ENCODE results near the gene HELZ.

The HELZ gene

GRCh38 chr17:67162771-67163170 is 82.2 kb downstream of the HELZ start:
- Histone ChIP-seq H4K8ac (ENCODE audit: low read length) (no peak overlapping the region), H2BK5ac (ENCODE audit: low read depth, low read length, poor library complexity, severe bottlenecking) (no peak overlapping the region), H3K27ac (ENCODE audit: low read length, poor library complexity, severe bottlenecking) (no peak overlapping the region), H4K91ac (ENCODE audit: low read length) (no peak overlapping the region), H3K18ac (ENCODE audit: low read depth in 1 of 2, low read length in 2 of 2) (no peak overlapping the region), H3K9me3 (ENCODE audit: control insufficient read depth, low read length) (no peaks in the 10 kb centered on the region), H3K36me3 (ENCODE audit: control insufficient read depth in 1 of 2, insufficient read depth in 2 of 2, low read depth in 1 of 2, low read length in 2 of 2) (peaks cover 6 to 71% of the 10 kb centered on the region in 2 experiments), H3K4me2 (ENCODE audit: low read length, poor library complexity, severe bottlenecking) (no peak overlapping the region), H3K23ac (ENCODE audit: low read length in 2 of 2) (no peak overlapping the region), H2AK5ac (ENCODE audit: low read length, severe bottlenecking) (no peak overlapping the region), H3K4me1 (ENCODE audit: control insufficient read depth, insufficient read depth, low read depth, low read length) (no peaks in the 10 kb centered on the region), H2BK15ac (ENCODE audit: low read depth, poor library complexity, severe bottlenecking) (no peak overlapping the region), H3K4me3 (ENCODE audit: insufficient read depth in 1 of 2, low read depth in 1 of 2, low read length in 2 of 2) (no peak overlapping the region), H3K4ac (ENCODE audit: low read depth in 1 of 2, low read length in 2 of 2) (no peak overlapping the region), H3K27me3 (ENCODE audit: control insufficient read depth in 1 of 2, insufficient read depth in 1 of 2, low read length in 2 of 2) (no peaks in the 10 kb centered on the region), H2BK120ac (ENCODE audit: low read depth, low read length) (no peak overlapping the region), H3K9ac (ENCODE audit: low read length) (no peak overlapping the region), H3K79me1 (replicated peaks; ENCODE audit: low read length, poor library complexity, severe bottlenecking) (peaks cover 15% of the 10 kb centered on the region), H2AFZ (ENCODE audit: low read depth, low read length) (no peak overlapping the region), H2BK12ac (ENCODE audit: low read length in 2 of 2) (no peak overlapping the region), H3K14ac (ENCODE audit: low read length in 2 of 2) (no peak overlapping the region)
- no peak for DNase-seq

GRCh38 chr17:67161573-67161972 is 83.4 kb downstream of the HELZ start:
- Histone ChIP-seq H2BK5ac (ENCODE audit: low read depth, low read length, poor library complexity, severe bottlenecking) (no peak overlapping the region), H3K18ac (ENCODE audit: low read depth in 1 of 2, low read length in 2 of 2) (no peak overlapping the region), H3K9me3 (ENCODE audit: control insufficient read depth, low read length) (no peaks in the 10 kb centered on the region), H3K4ac (ENCODE audit: low read depth in 1 of 2, low read length in 2 of 2) (no peak overlapping the region), H3K9ac (ENCODE audit: low read length) (no peak overlapping the region), H4K91ac (ENCODE audit: low read length) (no peak overlapping the region), H3K27ac (ENCODE audit: low read length, poor library complexity, severe bottlenecking) (no peak overlapping the region), H3K36me3 (ENCODE audit: control insufficient read depth in 1 of 2, insufficient read depth in 2 of 2, low read depth in 1 of 2, low read length in 2 of 2) (peaks cover 6 to 61% of the 10 kb centered on the region in 2 experiments), H3K4me3 (ENCODE audit: insufficient read depth in 1 of 2, low read depth in 1 of 2, low read length in 2 of 2) (no peak overlapping the region), H3K4me2 (ENCODE audit: low read length, poor library complexity, severe bottlenecking) (no peak overlapping the region), H3K79me1 (replicated peaks; ENCODE audit: low read length, poor library complexity, severe bottlenecking) (peaks cover 15% of the 10 kb centered on the region), H3K14ac (ENCODE audit: low read length in 2 of 2) (no peak overlapping the region), H2BK120ac (ENCODE audit: low read depth, low read length) (no peak overlapping the region), H2BK15ac (ENCODE audit: low read depth, poor library complexity, severe bottlenecking) (no peak overlapping the region), H4K8ac (ENCODE audit: low read length) (no peak overlapping the region), H2AFZ (ENCODE audit: low read depth, low read length) (no peak overlapping the region), H3K23ac (ENCODE audit: low read length in 2 of 2) (no peak overlapping the region), H3K27me3 (ENCODE audit: control insufficient read depth in 1 of 2, insufficient read depth in 1 of 2, low read length in 2 of 2) (no peaks in the 10 kb centered on the region), H2BK12ac (ENCODE audit: low read length in 2 of 2) (no peak overlapping the region), H3K4me1 (ENCODE audit: control insufficient read depth, insufficient read depth, low read depth, low read length) (peaks cover 3% of the 10 kb centered on the region), H2AK5ac (ENCODE audit: low read length, severe bottlenecking) (no peak overlapping the region)
- WGBS = 100% methylated on average over 1 of the region's 3 CpGs
- DNase-seq = no peak

GRCh38 chr17:67160791-67161190 is 84.2 kb downstream of the HELZ start:
- no peak overlapping the region for H3K9ac ChIP-seq (ENCODE audit: low read length)
- H4K8ac ChIP-seq (ENCODE audit: low read length) = no peak overlapping the region
- H2BK15ac ChIP-seq (ENCODE audit: low read depth, poor library complexity, severe bottlenecking) = no peak overlapping the region
- no peak overlapping the region for H3K4me2 ChIP-seq (ENCODE audit: low read length, poor library complexity, severe bottlenecking)
- no peak overlapping the region for H2BK120ac ChIP-seq (ENCODE audit: low read depth, low read length)
- peaks cover 3% of the 10 kb centered on the region for H3K4me1 ChIP-seq (ENCODE audit: control insufficient read depth, insufficient read depth, low read depth, low read length)
- no peak overlapping the region for H3K18ac ChIP-seq (ENCODE audit: low read depth in 1 of 2, low read length in 2 of 2)
- peaks cover 6 to 53% of the 10 kb centered on the region in 2 experiments for H3K36me3 ChIP-seq (ENCODE audit: control insufficient read depth in 1 of 2, insufficient read depth in 2 of 2, low read depth in 1 of 2, low read length in 2 of 2)
- DNase-seq = no peak
- H3K14ac ChIP-seq (ENCODE audit: low read length in 2 of 2) = no peak overlapping the region
- no peak overlapping the region for H2BK12ac ChIP-seq (ENCODE audit: low read length in 2 of 2)
- no peak overlapping the region for H2BK5ac ChIP-seq (ENCODE audit: low read depth, low read length, poor library complexity, severe bottlenecking)
- no peak overlapping the region for H3K4ac ChIP-seq (ENCODE audit: low read depth in 1 of 2, low read length in 2 of 2)
- H4K91ac ChIP-seq (ENCODE audit: low read length) = no peak overlapping the region
- H3K23ac ChIP-seq (ENCODE audit: low read length in 2 of 2) = no peak overlapping the region
- H3K9me3 ChIP-seq (ENCODE audit: control insufficient read depth, low read length) = no peaks in the 10 kb centered on the region
- WGBS = 94% methylated on average over 8 of the region's 8 CpGs
- H3K79me1 ChIP-seq (replicated peaks; ENCODE audit: low read length, poor library complexity, severe bottlenecking) = peaks cover 14% of the 10 kb centered on the region
- H3K4me3 ChIP-seq (ENCODE audit: insufficient read depth in 1 of 2, low read depth in 1 of 2, low read length in 2 of 2) = no peak overlapping the region
- H2AK5ac ChIP-seq (ENCODE audit: low read length, severe bottlenecking) = no peak overlapping the region
- no peak overlapping the region for H2AFZ ChIP-seq (ENCODE audit: low read depth, low read length)
- H3K27ac ChIP-seq (ENCODE audit: low read length, poor library complexity, severe bottlenecking) = no peak overlapping the region
- no peaks in the 10 kb centered on the region for H3K27me3 ChIP-seq (ENCODE audit: control insufficient read depth in 1 of 2, insufficient read depth in 1 of 2, low read length in 2 of 2)

- Histone ChIP-seq H3K79me1 (replicated peaks; ENCODE audit: low read length, poor library complexity, severe bottlenecking) (peaks cover 12% of the 10 kb centered on the region), H2BK5ac (ENCODE audit: low read depth, low read length, poor library complexity, severe bottlenecking) (no peak overlapping the region), H3K4me1 (ENCODE audit: control insufficient read depth, insufficient read depth, low read depth, low read length) (peaks cover 3% of the 10 kb centered on the region), H3K9ac (ENCODE audit: low read length) (no peak overlapping the region), H3K9me3 (ENCODE audit: control insufficient read depth, low read length) (no peaks in the 10 kb centered on the region), H2AK5ac (ENCODE audit: low read length, severe bottlenecking) (no peak overlapping the region), H3K4me2 (ENCODE audit: low read length, poor library complexity, severe bottlenecking) (no peak overlapping the region), H2AFZ (ENCODE audit: low read depth, low read length) (no peak overlapping the region), H3K27me3 (ENCODE audit: control insufficient read depth in 1 of 2, insufficient read depth in 1 of 2, low read length in 2 of 2) (no peaks in the 10 kb centered on the region), H2BK120ac (ENCODE audit: low read depth, low read length) (no peak overlapping the region), H2BK12ac (ENCODE audit: low read length in 2 of 2) (no peak overlapping the region), H4K91ac (ENCODE audit: low read length) (no peak overlapping the region), H3K4me3 (ENCODE audit: insufficient read depth in 1 of 2, low read depth in 1 of 2, low read length in 2 of 2) (no peak overlapping the region), H2BK15ac (ENCODE audit: low read depth, poor library complexity, severe bottlenecking) (no peak overlapping the region), H3K27ac (ENCODE audit: low read length, poor library complexity, severe bottlenecking) (no peak overlapping the region), H3K14ac (ENCODE audit: low read length in 2 of 2) (no peak overlapping the region), H3K18ac (ENCODE audit: low read depth in 1 of 2, low read length in 2 of 2) (no peak overlapping the region), H3K4ac (ENCODE audit: low read depth in 1 of 2, low read length in 2 of 2) (no peak overlapping the region), H4K8ac (ENCODE audit: low read length) (no peak overlapping the region), H3K23ac (ENCODE audit: low read length in 2 of 2) (no peak overlapping the region), H3K36me3 (ENCODE audit: control insufficient read depth in 1 of 2, insufficient read depth in 2 of 2, low read depth in 1 of 2, low read length in 2 of 2) (peaks cover 3 to 32% of the 10 kb centered on the region in 2 experiments)
- DNase-seq = peak; percentile 44
These were observed 87.0 kb downstream of the HELZ start for GRCh38 chr17:67157732-67158639.

Measured in mesenchymal stem cell (in vitro differentiated cells and primary cell).